GM12875 (cell line): ENCODE data around the gene MAML3.

ENCODE experiments used
- H3K4me3 ChIP-seq: one replicate; pipeline ENCODE4 v1.5.1; 2011; ENCODE audit warnings: low read depth, low read length, control low read depth
- CTCF ChIP-seq: IDR thresholded peaks from 2 replicates; pipeline ENCODE4 v1.5.1; 2011; ENCODE audit warnings: low read depth, mild to moderate bottlenecking, control low read depth, inconsistent platforms, low read length, moderate library complexity, borderline replicate concordance; ENCODE audit not compliant: insufficient read depth

MAML3 gene

GRCh38 chr4:139760567-139760966 lies 393.4 kb downstream of the MAML3 start:
- TF ChIP-seq CTCF = no peak
- H3K4me3 ChIP-seq = no peak overlapping the region

GRCh38 chr4:139759097-139759496 lies 394.9 kb downstream of the MAML3 start:
- no peak for TF ChIP-seq CTCF
- H3K4me3 ChIP-seq = no peak overlapping the region

GRCh38 chr4:139756391-139757180 lies 397.4 kb downstream of the MAML3 start:
- no peak for TF ChIP-seq CTCF
- no peak overlapping the region for H3K4me3 ChIP-seq

GRCh38 chr4:139754938-139755337 lies 399.0 kb downstream of the MAML3 start:
- no peak for TF ChIP-seq CTCF

GRCh38 chr4:139753686-139754085 lies 400.3 kb downstream of the MAML3 start:
- TF ChIP-seq CTCF = no peak
- H3K4me3 ChIP-seq = no peak overlapping the region

More at GRCh38 chr4:139754938-139755337, 399.0 kb downstream of the MAML3 start:
- H3K4me3 ChIP-seq = no peak overlapping the region

- H3K4me3 ChIP-seq = no peak overlapping the region
- TF ChIP-seq CTCF = no peak
Measured at GRCh38 chr4:139749835-139750498, 404.0 kb downstream of the MAML3 start.

- no peak for TF ChIP-seq CTCF
- no peak overlapping the region for H3K4me3 ChIP-seq
Measured at GRCh38 chr4:139749338-139749737, 404.6 kb downstream of the MAML3 start.
